DMS114 treated with DMSO at 0.1 percent for 48 hours (cell line): Measurements from ENCODE around the gene ELP5.

Experiments used
- DNase-seq: peaks from one replicate; lab custom pipeline; 2025; ENCODE audit not compliant: unreplicated experiment; lab: John Stamatoyannopoulos, UW

ELP5 gene

GRCh38 chr17:7252176-7253043 is at the start of gene ELP5:
ELP5 (plus strand) TSS chr17:7252215; CDS start chr17:7252551, 336 bp downstream.
- DNase-seq = peak; percentile 79

- DNase-seq = no peak
Observed at GRCh38 chr17:7203391-7203790, 48.6 kb upstream of the ELP5 start.

- no peak for DNase-seq
Observed at GRCh38 chr17:7204336-7204735, 47.7 kb upstream of the ELP5 start.

GRCh38 chr17:7204828-7205461 is 47.1 kb upstream of the ELP5 start:
- no peak for DNase-seq

GRCh38 chr17:7205561-7205960 is 46.5 kb upstream of the ELP5 start:
- DNase-seq = no peak

- no peak for DNase-seq
Observed at GRCh38 chr17:7207120-7208001, 44.7 kb upstream of the ELP5 start.

GRCh38 chr17:7208027-7208571 is 43.9 kb upstream of the ELP5 start:
- DNase-seq = no peak

- DNase-seq = no peak
Observed at GRCh38 chr17:7208754-7209460, 43.1 kb upstream of the ELP5 start.

GRCh38 chr17:7211491-7212273 is 40.3 kb upstream of the ELP5 start:
- no peak for DNase-seq

- DNase-seq = peak; percentile 87
Observed at GRCh38 chr17:7213895-7214299, 38.1 kb upstream of the ELP5 start.

- peak; percentile 95 for DNase-seq
Observed at GRCh38 chr17:7214300-7215135, 37.5 kb upstream of the ELP5 start.

GRCh38 chr17:7215136-7215638 is 36.8 kb upstream of the ELP5 start:
- no peak for DNase-seq

- DNase-seq = no peak
Observed at GRCh38 chr17:7215652-7216180, 36.3 kb upstream of the ELP5 start.

GRCh38 chr17:7216242-7217112 is 35.5 kb upstream of the ELP5 start:
- no peak for DNase-seq

GRCh38 chr17:7217113-7217987 is 34.7 kb upstream of the ELP5 start:
- peak; percentile 80 for DNase-seq

- no peak for DNase-seq
Observed at GRCh38 chr17:7218166-7218565, 33.8 kb upstream of the ELP5 start.
